ENCODE measurements around the gene CCDC110. TPM values are rescaled to one million over a fixed set of nuclear protein-coding genes. Genes with fewer than 3 reads are reported as not detected.

Gene CCDC110
- total and polyA plus RNA-seq, 9 of the 15 experiments (the other 6 are each of a cell fraction or from before 2014, with no cell fraction given) = 0.04 to 0.35 (median 0.07) TPM; not detected in 4

DNA sequence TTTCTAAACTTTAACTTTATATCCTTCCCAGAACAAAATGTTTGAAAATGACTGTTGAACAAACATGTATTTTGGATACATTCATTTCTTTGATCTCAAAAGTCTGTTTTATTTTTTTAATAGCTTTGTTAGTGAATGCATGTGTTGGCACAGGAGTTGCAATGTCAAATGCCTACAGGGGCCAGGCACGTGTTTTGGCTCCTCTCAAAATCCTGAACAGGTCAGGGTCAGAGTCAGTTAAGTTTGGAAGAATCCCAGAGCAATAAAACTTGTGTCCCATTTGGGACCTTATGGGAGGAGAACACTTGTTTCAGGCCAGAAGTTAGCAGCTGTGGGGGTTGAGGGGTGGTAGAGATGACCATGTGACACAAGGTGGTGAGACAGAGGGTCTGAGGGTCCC is 29.0 kb upstream of the CCDC110 start:
- H3K9ac ChIP-seq (ENCODE audit: insufficient read depth in 1 of 2, low read depth in 2 of 2, low read length in 2 of 2) = no peak overlapping the region
- peaks cover 7 to 20% of the 10 kb centered on the region in 2 experiments; a peak in 4 of 5 replicates for H3K27me3 ChIP-seq (ENCODE audit: control insufficient read depth in 2 of 2, insufficient read depth in 2 of 2, low read length in 2 of 2)
- H3K36me3 ChIP-seq (ENCODE audit: control insufficient read depth, insufficient read depth, low read length) = no peaks in the 10 kb centered on the region
- ATAC-seq = no peak
- peaks cover 0 to 7% of the 10 kb centered on the region in 2 experiments; a peak in 2 of 5 replicates for H3K4me1 ChIP-seq (replicated peaks in 1 of 2; ENCODE audit: control insufficient read depth in 2 of 2, insufficient read depth in 2 of 2, low read length in 2 of 2)
- no peak for FAIRE-seq
- no peak overlapping the region for H3K27ac ChIP-seq (ENCODE audit: extremely low read depth, low read depth, low read length)
- no TSS peak for BruUV-seq (replicated peaks)
- in situ Hi-C loops (cut with MboI) = no loop called here
- H3K4me3 ChIP-seq = no peak overlapping the region
- WGBS (ENCODE audit: insufficient coverage, low coverage, missing lambda C conversion rate) = 7% methylated on average over 1 of the region's 1 CpG
- no peaks in the 10 kb centered on the region for H3K9me3 ChIP-seq (replicated peaks; ENCODE audit: control insufficient read depth, insufficient read depth, low read depth, low read length)
- H2AFZ ChIP-seq (ENCODE audit: low read depth, low read length) = no peak overlapping the region
- no peaks in the 10 kb centered on the region for H3K9me1 ChIP-seq (ENCODE audit: control insufficient read depth, insufficient read depth, low read length)
- H3K79me2 ChIP-seq (ENCODE audit: control insufficient read depth, insufficient read depth, low read length) = no peaks in the 10 kb centered on the region
- H3K4me2 ChIP-seq (ENCODE audit: insufficient read depth, low read length) = no peak overlapping the region
- H4K20me1 ChIP-seq (replicated peaks; ENCODE audit: control insufficient read depth, insufficient read depth, low read length) = no peaks in the 10 kb centered on the region
- CTCF ChIA-PET (ENCODE audit: low intra/inter-chr PET ratio) = no interaction called here
- no peak for DNase-seq (ENCODE audit: extremely low read depth in 1 of 4, low spot score in 3 of 4)
- POLR2A ChIA-PET = interaction anchor here (0.5 kb wide), 1 partner anchor 15 kb away, joined by 3 read pairs; no protein-coding TSS in a partner anchor
- intact Hi-C loops (cut with micrococcal nuclease) = no loop called here
- TF ChIP-seq ZSCAN29 (IDR thresholded peaks at IDR 0.05) (no peak), ZNF408 (CRISPR knock-in tag; IDR thresholded peaks at IDR 0.05; ENCODE audit: low read depth) (no peak), ZNF224 (CRISPR knock-in tag; IDR thresholded peaks at IDR 0.05) (no peak), ZNF668 (CRISPR knock-in tag; IDR thresholded peaks at IDR 0.05) (no peak), ETV5 (CRISPR knock-in tag; IDR thresholded peaks at IDR 0.05; ENCODE audit: low read depth) (no peak), POLR2G (IDR thresholded peaks at IDR 0.05; ENCODE audit: low read depth, low read length) (no peak), NFIC (IDR thresholded peaks at IDR 0.05) (no peak), MIER1 (IDR thresholded peaks at IDR 0.05; ENCODE audit: low read depth) (no peak), NELFE (IDR thresholded peaks at IDR 0.05; ENCODE audit: insufficient read depth, insufficient read length) (no peak), EZH2 (IDR thresholded peaks at IDR 0.05; ENCODE audit: borderline replicate concordance, low read depth, low read length) (no peak), FOXK2 (conservative IDR thresholded peaks at IDR 0.05 in 1 of 2, IDR thresholded peaks at IDR 0.05 in 1 of 2; ENCODE audit: low read depth in 2 of 2) (no peak), PRMT5 (CRISPR knock-in tag; IDR thresholded peaks at IDR 0.05) (no peak), PML (IDR thresholded peaks at IDR 0.05; ENCODE audit: low read length) (no peak), MBD2 (IDR thresholded peaks at IDR 0.05; ENCODE audit: borderline replicate concordance, low read depth) (no peak), MBD1 (CRISPR knock-in tag; IDR thresholded peaks at IDR 0.05) (no peak)
- TF ChIP-seq, protein P1, sequence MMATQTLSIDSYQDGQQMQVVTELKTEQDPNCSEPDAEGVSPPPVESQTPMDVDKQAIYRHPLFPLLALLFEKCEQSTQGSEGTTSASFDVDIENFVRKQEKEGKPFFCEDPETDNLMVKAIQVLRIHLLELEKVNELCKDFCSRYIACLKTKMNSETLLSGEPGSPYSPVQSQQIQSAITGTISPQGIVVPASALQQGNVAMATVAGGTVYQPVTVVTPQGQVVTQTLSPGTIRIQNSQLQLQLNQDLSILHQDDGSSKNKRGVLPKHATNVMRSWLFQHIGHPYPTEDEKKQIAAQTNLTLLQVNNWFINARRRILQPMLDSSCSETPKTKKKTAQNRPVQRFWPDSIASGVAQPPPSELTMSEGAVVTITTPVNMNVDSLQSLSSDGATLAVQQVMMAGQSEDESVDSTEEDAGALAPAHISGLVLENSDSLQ (IDR thresholded peaks at IDR 0.05) = no peak
- TF ChIP-seq, protein P2, sequence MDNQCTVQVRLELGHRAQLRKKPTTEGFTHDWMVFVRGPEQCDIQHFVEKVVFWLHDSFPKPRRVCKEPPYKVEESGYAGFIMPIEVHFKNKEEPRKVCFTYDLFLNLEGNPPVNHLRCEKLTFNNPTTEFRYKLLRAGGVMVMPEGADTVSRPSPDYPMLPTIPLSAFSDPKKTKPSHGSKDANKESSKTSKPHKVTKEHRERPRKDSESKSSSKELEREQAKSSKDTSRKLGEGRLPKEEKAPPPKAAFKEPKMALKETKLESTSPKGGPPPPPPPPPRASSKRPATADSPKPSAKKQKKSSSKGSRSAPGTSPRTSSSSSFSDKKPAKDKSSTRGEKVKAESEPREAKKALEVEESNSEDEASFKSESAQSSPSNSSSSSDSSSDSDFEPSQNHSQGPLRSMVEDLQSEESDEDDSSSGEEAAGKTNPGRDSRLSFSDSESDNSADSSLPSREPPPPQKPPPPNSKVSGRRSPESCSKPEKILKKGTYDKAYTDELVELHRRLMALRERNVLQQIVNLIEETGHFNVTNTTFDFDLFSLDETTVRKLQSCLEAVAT (IDR thresholded peaks at IDR 0.05) = no peak

Measured in K562 (cell line).